ENCODE data around the gene MYLK.
"Not testable (repeated sequence)": the region's sequence is repeated elsewhere in the genome, so short reads cannot be mapped to it uniquely, and the experiment has no call there.

The MYLK gene

GRCh38 chr3:123738522-123738921 lies 145.6 kb downstream of the MYLK start:
- H3K27me3 ChIP-seq (ENCODE audit: control insufficient read depth, insufficient read depth, low read length); H3K4me3 ChIP-seq (ENCODE audit: low read depth, low read length); H3K36me3 ChIP-seq (ENCODE audit: control insufficient read depth, insufficient read depth, low read length); H3K9ac ChIP-seq (ENCODE audit: low read depth, low read length); H3K4me1 ChIP-seq (ENCODE audit: control insufficient read depth, insufficient read depth, low read length); H3K9me3 ChIP-seq (ENCODE audit: control insufficient read depth, insufficient read depth, low read length): not testable (repeated sequence)

GRCh38 chr3:123737168-123737567 lies 147.0 kb downstream of the MYLK start:
- no peaks in the 10 kb centered on the region for H3K36me3 ChIP-seq (ENCODE audit: control insufficient read depth, insufficient read depth, low read length)
- H3K9me3 ChIP-seq (ENCODE audit: control insufficient read depth, insufficient read depth, low read length) = no peaks in the 10 kb centered on the region
- H3K9ac ChIP-seq (ENCODE audit: low read depth, low read length) = no peak overlapping the region
- no peaks in the 10 kb centered on the region for H3K27me3 ChIP-seq (ENCODE audit: control insufficient read depth, insufficient read depth, low read length)
- no peak overlapping the region for H3K4me3 ChIP-seq (ENCODE audit: low read depth, low read length)
- H3K4me1 ChIP-seq (ENCODE audit: control insufficient read depth, insufficient read depth, low read length) = no peaks in the 10 kb centered on the region

GRCh38 chr3:123735456-123735855 lies 148.7 kb downstream of the MYLK start:
- H3K9me3 ChIP-seq (ENCODE audit: control insufficient read depth, insufficient read depth, low read length) = no peaks in the 10 kb centered on the region
- H3K27me3 ChIP-seq (ENCODE audit: control insufficient read depth, insufficient read depth, low read length) = no peaks in the 10 kb centered on the region
- H3K36me3 ChIP-seq (ENCODE audit: control insufficient read depth, insufficient read depth, low read length) = no peaks in the 10 kb centered on the region
- H3K4me3 ChIP-seq (ENCODE audit: low read depth, low read length) = no peak overlapping the region
- no peak overlapping the region for H3K9ac ChIP-seq (ENCODE audit: low read depth, low read length)
- no peaks in the 10 kb centered on the region for H3K4me1 ChIP-seq (ENCODE audit: control insufficient read depth, insufficient read depth, low read length)

GRCh38 chr3:123734527-123734902 lies 149.6 kb downstream of the MYLK start:
- Histone ChIP-seq H3K4me3 (ENCODE audit: low read depth, low read length) (no peak overlapping the region), H3K4me1 (ENCODE audit: control insufficient read depth, insufficient read depth, low read length) (no peaks in the 10 kb centered on the region), H3K27me3 (ENCODE audit: control insufficient read depth, insufficient read depth, low read length) (no peaks in the 10 kb centered on the region), H3K9ac (ENCODE audit: low read depth, low read length) (no peak overlapping the region), H3K9me3 (ENCODE audit: control insufficient read depth, insufficient read depth, low read length) (no peaks in the 10 kb centered on the region), H3K36me3 (ENCODE audit: control insufficient read depth, insufficient read depth, low read length) (no peaks in the 10 kb centered on the region)

- H3K9ac ChIP-seq (ENCODE audit: low read depth, low read length) = no peak overlapping the region
- H3K27me3 ChIP-seq (ENCODE audit: control insufficient read depth, insufficient read depth, low read length) = no peaks in the 10 kb centered on the region
- H3K4me3 ChIP-seq (ENCODE audit: low read depth, low read length) = no peak overlapping the region
- H3K9me3 ChIP-seq (ENCODE audit: control insufficient read depth, insufficient read depth, low read length) = no peaks in the 10 kb centered on the region
- no peaks in the 10 kb centered on the region for H3K4me1 ChIP-seq (ENCODE audit: control insufficient read depth, insufficient read depth, low read length)
- H3K36me3 ChIP-seq (ENCODE audit: control insufficient read depth, insufficient read depth, low read length) = no peaks in the 10 kb centered on the region
Measured at GRCh38 chr3:123733805-123734526, 150.2 kb downstream of the MYLK start.

- H3K27me3 ChIP-seq (ENCODE audit: control insufficient read depth, insufficient read depth, low read length) = no peaks in the 10 kb centered on the region
- no peaks in the 10 kb centered on the region for H3K36me3 ChIP-seq (ENCODE audit: control insufficient read depth, insufficient read depth, low read length)
- H3K9me3 ChIP-seq (ENCODE audit: control insufficient read depth, insufficient read depth, low read length) = no peaks in the 10 kb centered on the region
- no peak overlapping the region for H3K9ac ChIP-seq (ENCODE audit: low read depth, low read length)
- H3K4me1 ChIP-seq (ENCODE audit: control insufficient read depth, insufficient read depth, low read length) = no peaks in the 10 kb centered on the region
- H3K4me3 ChIP-seq (ENCODE audit: low read depth, low read length) = no peak overlapping the region
Measured at GRCh38 chr3:123733341-123733740, 150.8 kb downstream of the MYLK start.

- Histone ChIP-seq H3K4me1 (ENCODE audit: control insufficient read depth, insufficient read depth, low read length) (no peaks in the 10 kb centered on the region), H3K9ac (ENCODE audit: low read depth, low read length) (no peak overlapping the region)
Measured at GRCh38 chr3:123732447-123732846, 151.7 kb downstream of the MYLK start.

GRCh38 chr3:123730829-123731228 lies 153.3 kb downstream of the MYLK start:
- no peaks in the 10 kb centered on the region for H3K27me3 ChIP-seq (ENCODE audit: control insufficient read depth, insufficient read depth, low read length)
- H3K4me3 ChIP-seq (ENCODE audit: low read depth, low read length) = no peak overlapping the region
- no peak overlapping the region for H3K9ac ChIP-seq (ENCODE audit: low read depth, low read length)
- H3K36me3 ChIP-seq (ENCODE audit: control insufficient read depth, insufficient read depth, low read length) = no peaks in the 10 kb centered on the region
- no peaks in the 10 kb centered on the region for H3K4me1 ChIP-seq (ENCODE audit: control insufficient read depth, insufficient read depth, low read length)
- no peaks in the 10 kb centered on the region for H3K9me3 ChIP-seq (ENCODE audit: control insufficient read depth, insufficient read depth, low read length)

More at GRCh38 chr3:123732447-123732846, 151.7 kb downstream of the MYLK start:
- H3K36me3 ChIP-seq (ENCODE audit: control insufficient read depth, insufficient read depth, low read length) = no peaks in the 10 kb centered on the region
- no peaks in the 10 kb centered on the region for H3K27me3 ChIP-seq (ENCODE audit: control insufficient read depth, insufficient read depth, low read length)
- H3K9me3 ChIP-seq (ENCODE audit: control insufficient read depth, insufficient read depth, low read length) = no peaks in the 10 kb centered on the region
- no peak overlapping the region for H3K4me3 ChIP-seq (ENCODE audit: low read depth, low read length)

- Histone ChIP-seq H3K4me1 (ENCODE audit: control insufficient read depth, insufficient read depth, low read length) (no peaks in the 10 kb centered on the region), H3K4me3 (ENCODE audit: low read depth, low read length) (no peak overlapping the region), H3K9ac (ENCODE audit: low read depth, low read length) (no peak overlapping the region), H3K9me3 (ENCODE audit: control insufficient read depth, insufficient read depth, low read length) (no peaks in the 10 kb centered on the region), H3K36me3 (ENCODE audit: control insufficient read depth, insufficient read depth, low read length) (no peaks in the 10 kb centered on the region), H3K27me3 (ENCODE audit: control insufficient read depth, insufficient read depth, low read length) (no peaks in the 10 kb centered on the region)
Measured at GRCh38 chr3:123728991-123729390, 155.1 kb downstream of the MYLK start.

GRCh38 chr3:123728014-123728413 lies 156.1 kb downstream of the MYLK start:
- Histone ChIP-seq H3K36me3 (ENCODE audit: control insufficient read depth, insufficient read depth, low read length) (no peaks in the 10 kb centered on the region), H3K9ac (ENCODE audit: low read depth, low read length) (no peak overlapping the region), H3K9me3 (ENCODE audit: control insufficient read depth, insufficient read depth, low read length) (no peaks in the 10 kb centered on the region), H3K27me3 (ENCODE audit: control insufficient read depth, insufficient read depth, low read length) (no peaks in the 10 kb centered on the region), H3K4me1 (ENCODE audit: control insufficient read depth, insufficient read depth, low read length) (no peaks in the 10 kb centered on the region), H3K4me3 (ENCODE audit: low read depth, low read length) (no peak overlapping the region)

GRCh38 chr3:123725652-123726400 lies 158.3 kb downstream of the MYLK start:
- Histone ChIP-seq H3K4me3 (ENCODE audit: low read depth, low read length) (no peak overlapping the region), H3K4me1 (ENCODE audit: control insufficient read depth, insufficient read depth, low read length) (no peaks in the 10 kb centered on the region), H3K9me3 (ENCODE audit: control insufficient read depth, insufficient read depth, low read length) (no peaks in the 10 kb centered on the region), H3K36me3 (ENCODE audit: control insufficient read depth, insufficient read depth, low read length) (no peaks in the 10 kb centered on the region), H3K27me3 (ENCODE audit: control insufficient read depth, insufficient read depth, low read length) (no peaks in the 10 kb centered on the region), H3K9ac (ENCODE audit: low read depth, low read length) (no peak overlapping the region)

- Histone ChIP-seq H3K36me3 (ENCODE audit: control insufficient read depth, insufficient read depth, low read length) (no peaks in the 10 kb centered on the region), H3K4me3 (ENCODE audit: low read depth, low read length) (no peak overlapping the region)
Measured at GRCh38 chr3:123724306-123724705, 159.8 kb downstream of the MYLK start.

More at GRCh38 chr3:123724306-123724705, 159.8 kb downstream of the MYLK start:
- Histone ChIP-seq H3K4me1 (ENCODE audit: control insufficient read depth, insufficient read depth, low read length) (no peaks in the 10 kb centered on the region), H3K9ac (ENCODE audit: low read depth, low read length) (no peak overlapping the region), H3K9me3 (ENCODE audit: control insufficient read depth, insufficient read depth, low read length) (no peaks in the 10 kb centered on the region), H3K27me3 (ENCODE audit: control insufficient read depth, insufficient read depth, low read length) (no peaks in the 10 kb centered on the region)
